Psoas muscle (tissue), 8 donors: ENCODE measurements around the gene TMF1. TPM values are rescaled to one million over a fixed set of nuclear protein-coding genes. Genes with fewer than 3 reads are reported as not detected.

Experiments
- ATAC-seq, 4 donors: fragments of 200-7000 bp; cut with Tn5 transposase; one replicate each; pipeline ENCODE4 v1.9.1; 2020; ENCODE audit warnings: moderate library complexity in 3 of 4, mild to moderate bottlenecking in 2 of 4
- DNase-seq, 2 donors: peaks; one replicate each; pipeline ENCODE4 v3.0.0-alpha.2; 2020
- H3K27ac ChIP-seq: fragments of 200-600 bp; one replicate; pipeline ENCODE4 v1.8.0; 2022
- H3K27me3 ChIP-seq, 3 donors: fragments of 200-600 bp in 1 of 3; one replicate each; pipeline versions ENCODE4 v1.6.1 to v1.8.0; 2013 to 2022; ENCODE audit warnings: low read length in 2 of 3, mild to moderate bottlenecking in 2 of 3, moderate library complexity in 1 of 3; ENCODE audit not compliant: insufficient read depth in 3 of 3
- H3K36me3 ChIP-seq, 2 donors: fragments of 200-600 bp in 1 of 2; one replicate each; pipeline versions ENCODE4 v1.6.1 to v1.8.0; 2013 to 2022; ENCODE audit warnings: low read depth in 1 of 2, mild to moderate bottlenecking in 1 of 2, moderate library complexity in 1 of 2; ENCODE audit not compliant: insufficient read depth in 1 of 2
- H3K4me1 ChIP-seq: fragments of 200-600 bp; one replicate; pipeline ENCODE4 v1.8.0; 2022
- H3K4me3 ChIP-seq: fragments of 200-600 bp; one replicate; pipeline ENCODE4 v1.8.0; 2022; ENCODE audit warnings: mild to moderate bottlenecking
- H3K9me3 ChIP-seq: fragments of 200-600 bp; one replicate; pipeline ENCODE4 v1.8.0; 2022
- WGBS, 3 donors: extraction: QIAGEN DNeasy Blood & Tissue Kit; methylation state at CpG; one replicate each; pipeline versions ENCODE4 v1.1.6 to v1.1.7; 2013; 5-methylcytosine and 5-hydroxymethylcytosine counted together
- intact Hi-C, 2 donors: fragments of 100-400 bp; cut with DNase I; formaldehyde crosslinking; loops; one replicate each; pipeline versions ENCODE4 v1.11.0 to v1.14.2; 2022
- polyA plus RNA-seq, 3 donors: library from polyadenylated mRNA; stranded (reverse); fragments of 200-250 nt; gene quantifications; one replicate each; pipeline ENCODE4 v1.2.3, GENCODE V29; 2013
- total RNA-seq, 4 donors: library from RNA; stranded (reverse); fragmentation: NEBNext Ultra II Directional in 2 of 4; extraction: Animal tissue kit (Norgen Biotek cat#: 25700) in 2 of 4; gene quantifications; one replicate each; pipeline versions ENCODE4 v1.2.1 to v1.2.4, GENCODE V29; 2021 to 2023
- TF ChIP-seq, protein P1 (sequence below): fragments of 200-600 bp; IDR thresholded peaks from one replicate; pipeline ENCODE4 v1.8.0; 2022; ENCODE audit warnings: antibody characterized with exemption
- donor health status: healthy with polysubstance abuse.
- donor health status: DM: no; HTN: no; CAD: no; lungs with moderate emphysema.
- donor health status: Bipolar disorder and iron deficiency.
- donor health status: healthy.
- donor health status: DM: yes; HTN: yes; CAD: no.
- donor health status: DM: no; HTN: no; CAD: no.
- donor health status: DM: no; HTN: no; CAD: no.
- donor health status: DM: yes; HTN: yes; CAD: no.

The TMF1 gene
- total and polyA plus RNA-seq, 7 donors = 6.7 to 31.5 (median 25.9) TPM

DNA sequence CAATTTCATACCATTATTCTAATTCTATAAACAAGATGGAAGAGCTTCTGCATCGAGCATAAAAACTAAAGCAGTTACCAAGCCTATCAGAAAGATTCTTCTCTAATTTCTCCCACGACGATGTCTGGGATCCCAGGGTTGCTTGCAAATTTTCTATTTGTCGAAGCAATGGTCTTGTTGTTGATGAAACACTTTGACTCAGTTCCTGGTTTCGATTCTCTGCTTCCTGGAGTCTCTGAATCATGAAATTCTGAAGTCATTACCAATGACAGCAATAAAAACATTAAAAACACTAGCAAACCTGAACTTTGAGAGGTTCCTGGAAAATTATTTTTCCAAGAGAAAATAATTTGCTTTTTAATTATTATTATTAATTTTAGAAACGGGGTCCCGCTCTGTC is 18.7 kb downstream of the TMF1 start:
- DNase-seq (no peak), ATAC-seq (no peak)
- Histone ChIP-seq H3K4me1 (no peaks in the 10 kb centered on the region), H3K9me3 (no peaks in the 10 kb centered on the region), H3K27ac (no peak overlapping the region), H3K36me3 (peaks cover 3 to 100% of the 10 kb centered on the region in 2 donors), H3K27me3 (no peaks in the 10 kb centered on the region), H3K4me3 (no peak overlapping the region)
- TF ChIP-seq, protein P1, sequence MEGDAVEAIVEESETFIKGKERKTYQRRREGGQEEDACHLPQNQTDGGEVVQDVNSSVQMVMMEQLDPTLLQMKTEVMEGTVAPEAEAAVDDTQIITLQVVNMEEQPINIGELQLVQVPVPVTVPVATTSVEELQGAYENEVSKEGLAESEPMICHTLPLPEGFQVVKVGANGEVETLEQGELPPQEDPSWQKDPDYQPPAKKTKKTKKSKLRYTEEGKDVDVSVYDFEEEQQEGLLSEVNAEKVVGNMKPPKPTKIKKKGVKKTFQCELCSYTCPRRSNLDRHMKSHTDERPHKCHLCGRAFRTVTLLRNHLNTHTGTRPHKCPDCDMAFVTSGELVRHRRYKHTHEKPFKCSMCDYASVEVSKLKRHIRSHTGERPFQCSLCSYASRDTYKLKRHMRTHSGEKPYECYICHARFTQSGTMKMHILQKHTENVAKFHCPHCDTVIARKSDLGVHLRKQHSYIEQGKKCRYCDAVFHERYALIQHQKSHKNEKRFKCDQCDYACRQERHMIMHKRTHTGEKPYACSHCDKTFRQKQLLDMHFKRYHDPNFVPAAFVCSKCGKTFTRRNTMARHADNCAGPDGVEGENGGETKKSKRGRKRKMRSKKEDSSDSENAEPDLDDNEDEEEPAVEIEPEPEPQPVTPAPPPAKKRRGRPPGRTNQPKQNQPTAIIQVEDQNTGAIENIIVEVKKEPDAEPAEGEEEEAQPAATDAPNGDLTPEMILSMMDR = no peak
- intact Hi-C loops = no loop called here
- WGBS, 3 donors = 91 to 96% (median 94%) methylated on average over 7 of the region's 7 CpGs

DNA sequence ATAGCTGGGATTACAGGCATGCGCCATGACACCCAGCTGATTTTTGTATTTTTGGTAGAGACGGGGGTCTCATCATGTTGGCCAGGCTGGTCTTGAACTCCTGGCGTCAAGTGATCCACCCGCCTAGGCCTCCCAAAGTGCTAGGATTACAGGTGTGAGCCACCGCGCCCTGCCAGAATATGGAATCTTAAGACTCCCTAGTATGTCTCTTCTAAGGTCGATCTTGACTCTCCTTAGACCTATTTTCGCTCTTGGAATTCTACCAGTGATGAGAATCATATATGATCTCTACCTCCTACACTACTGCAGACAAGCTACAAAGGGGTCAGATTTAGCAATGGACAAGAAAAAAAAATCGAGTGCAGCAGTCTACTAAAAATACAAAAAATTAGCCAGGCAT is 19.4 kb downstream of the TMF1 start:
- Histone ChIP-seq H3K27ac (no peak overlapping the region), H3K4me3 (no peak overlapping the region), H3K36me3 (peaks cover 3 to 100% of the 10 kb centered on the region in 2 donors), H3K4me1 (no peaks in the 10 kb centered on the region), H3K9me3 (no peaks in the 10 kb centered on the region), H3K27me3 (no peaks in the 10 kb centered on the region)
- intact Hi-C loops = no loop called here
- ATAC-seq (no peak), DNase-seq (no peak)
- 95 to 98% (median 96%) methylated on average over 9 of the region's 9 CpGs for WGBS, 3 donors
- TF ChIP-seq, protein P1 = no peak

DNA sequence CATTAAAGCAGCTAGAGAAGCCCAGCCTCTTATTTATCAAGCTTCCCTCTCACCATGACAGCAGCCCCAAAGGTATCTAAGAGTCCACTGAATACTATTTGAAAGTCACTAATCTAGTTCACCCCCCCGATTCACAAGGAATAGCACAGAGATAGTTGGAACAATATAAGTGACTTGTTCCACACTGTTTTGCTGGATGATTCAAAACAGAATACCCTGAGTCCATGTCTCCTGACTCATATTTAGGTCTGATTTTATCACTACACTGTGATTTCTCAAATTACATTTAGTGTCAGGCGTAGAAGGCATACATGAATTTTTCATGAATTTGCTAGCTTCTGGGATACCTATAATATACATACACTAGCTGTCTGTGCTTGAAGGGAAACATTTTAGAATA is 20.0 kb downstream of the TMF1 start:
- H3K4me3 ChIP-seq = no peak overlapping the region
- peaks cover 3 to 100% of the 10 kb centered on the region in 2 donors for H3K36me3 ChIP-seq
- DNase-seq (no peak), ATAC-seq (no peak)
- no peaks in the 10 kb centered on the region for H3K4me1 ChIP-seq
- no peak overlapping the region for H3K27ac ChIP-seq
- no peaks in the 10 kb centered on the region for H3K9me3 ChIP-seq
- no peaks in the 10 kb centered on the region for H3K27me3 ChIP-seq
- intact Hi-C loops = no loop called here
- WGBS, 3 donors = 94 to 97% (median 96%) methylated on average over 2 of the region's 2 CpGs
- TF ChIP-seq, protein P1 = no peak

DNA sequence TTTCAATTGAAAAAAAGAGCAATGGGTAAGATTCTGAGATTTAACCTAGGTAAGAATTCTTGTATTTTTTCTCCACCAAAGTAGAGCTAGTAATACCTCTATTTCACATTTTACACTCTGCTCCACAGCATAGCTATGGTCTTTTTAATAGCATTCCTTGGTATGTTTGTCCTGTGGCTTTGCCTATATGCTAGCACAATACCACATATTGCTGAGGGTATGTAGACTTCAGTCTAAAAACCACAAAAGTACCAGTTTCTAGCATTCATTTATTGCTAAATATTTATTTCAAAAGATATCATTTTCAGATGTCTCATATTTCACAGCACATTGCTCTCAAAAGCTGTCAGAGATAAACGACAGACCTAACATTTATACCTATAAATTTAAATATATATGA is 20.5 kb downstream of the TMF1 start:
- TF ChIP-seq, protein P1 = no peak
- H3K4me1 ChIP-seq = no peaks in the 10 kb centered on the region
- H3K9me3 ChIP-seq = no peaks in the 10 kb centered on the region
- no peak overlapping the region for H3K4me3 ChIP-seq
- peaks cover 3 to 100% of the 10 kb centered on the region in 2 donors for H3K36me3 ChIP-seq
- ATAC-seq (no peak), DNase-seq (no peak)
- no peak overlapping the region for H3K27ac ChIP-seq
- no peaks in the 10 kb centered on the region for H3K27me3 ChIP-seq
- WGBS, 3 donors = 71 to 82% (median 74%) methylated on average over 1 of the region's 1 CpG
- intact Hi-C loops = no loop called here

DNA sequence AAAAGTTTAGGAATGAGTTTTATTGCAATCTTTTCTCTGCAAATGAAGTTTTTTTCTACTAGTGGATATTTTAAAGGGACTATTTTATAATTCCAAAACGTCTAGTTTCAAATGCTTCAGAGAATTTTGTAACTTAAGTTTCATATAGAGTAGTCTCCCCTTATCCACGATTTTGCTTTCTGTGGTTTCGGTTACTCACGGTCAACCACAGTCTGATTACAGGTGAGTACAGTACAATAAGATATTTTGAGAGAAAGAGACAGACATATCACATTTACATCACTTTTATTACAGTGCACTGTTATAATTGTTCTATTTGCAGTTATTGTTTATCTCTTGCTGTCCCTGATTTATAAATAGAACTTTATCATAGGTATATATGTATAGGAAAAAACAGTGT is 31.3 kb downstream of the TMF1 start:
- 77 to 78% (median 77%) methylated on average over 4 of the region's 4 CpGs for WGBS, 3 donors
- Histone ChIP-seq H3K4me3 (no peak overlapping the region), H3K27ac (no peak overlapping the region), H3K27me3 (no peaks in the 10 kb centered on the region), H3K4me1 (no peaks in the 10 kb centered on the region), H3K9me3 (no peaks in the 10 kb centered on the region), H3K36me3 (peaks cover 0 to 63% of the 10 kb centered on the region in 2 donors)
- DNase-seq (no peak), ATAC-seq (no peak)
- TF ChIP-seq, protein P1 = no peak
- intact Hi-C loops = no loop called here
